Mucosa of rectum (tissue), 2 donors: Measurements from ENCODE around the gene ZC3H4.

Experiments used
- H3K27ac ChIP-seq, 2 donors: one replicate each; pipeline ENCODE4 v1.7.0; 2013; ENCODE audit warnings: inconsistent platforms in 2 of 2, low read depth in 2 of 2, low read length in 2 of 2
- H3K27me3 ChIP-seq, 2 donors: one replicate each; pipeline ENCODE4 v1.7.0; 2013; ENCODE audit warnings: low read length in 2 of 2; ENCODE audit not compliant: control insufficient read depth in 2 of 2, insufficient read depth in 2 of 2
- H3K36me3 ChIP-seq, 2 donors: one replicate each; pipeline ENCODE4 v1.7.0; 2013; ENCODE audit warnings: low read length in 2 of 2; ENCODE audit not compliant: control insufficient read depth in 2 of 2, insufficient read depth in 2 of 2
- H3K4me1 ChIP-seq, 2 donors: one replicate each; pipeline ENCODE4 v1.7.0; 2013; ENCODE audit warnings: low read length in 2 of 2, mild to moderate bottlenecking in 1 of 2; ENCODE audit not compliant: control insufficient read depth in 2 of 2, insufficient read depth in 2 of 2
- H3K4me3 ChIP-seq, 2 donors: one replicate each; pipeline ENCODE4 v1.7.0; 2013; ENCODE audit warnings: low read length in 2 of 2
- H3K9ac ChIP-seq, 2 donors: one replicate each; pipeline ENCODE4 v1.7.0; 2013; ENCODE audit warnings: low read length in 2 of 2, low read depth in 1 of 2, mild to moderate bottlenecking in 1 of 2
- H3K9me3 ChIP-seq, 2 donors: one replicate each; pipeline ENCODE4 v1.7.0; 2013; ENCODE audit warnings: low read length in 2 of 2; ENCODE audit not compliant: control insufficient read depth in 2 of 2
- donor health status: healthy.
- donor health status: Normal muscosa, but diverticular disease.

Gene ZC3H4

GRCh38 chr19:47122359-47123335 is 9.1 kb upstream of the ZC3H4 start:
- H3K9ac ChIP-seq = no peak overlapping the region
- H3K4me1 ChIP-seq = peaks cover 0 to 2% of the 10 kb centered on the region in 2 donors
- no peak overlapping the region for H3K27ac ChIP-seq
- H3K36me3 ChIP-seq = no peaks in the 10 kb centered on the region
- H3K27me3 ChIP-seq = no peaks in the 10 kb centered on the region
- H3K4me3 ChIP-seq = no peak overlapping the region
- no peaks in the 10 kb centered on the region for H3K9me3 ChIP-seq

- Histone ChIP-seq H3K9me3 (no peaks in the 10 kb centered on the region), H3K27ac (no peak overlapping the region), H3K27me3 (no peaks in the 10 kb centered on the region), H3K4me3 (no peak overlapping the region), H3K36me3 (no peaks in the 10 kb centered on the region), H3K4me1 (peaks cover 0 to 2% of the 10 kb centered on the region in 2 donors), H3K9ac (no peak overlapping the region)
Observed at GRCh38 chr19:47120470-47121067, 7.0 kb upstream of the ZC3H4 start.

- H3K4me1 ChIP-seq = peaks cover 17 to 19% of the 10 kb centered on the region in 2 donors
- H3K27ac ChIP-seq = peak overlapping the region; percentile 100
- no peaks in the 10 kb centered on the region for H3K27me3 ChIP-seq
- no peaks in the 10 kb centered on the region for H3K9me3 ChIP-seq
- peak overlapping the region; percentile 98 to 100 for H3K9ac ChIP-seq
- no peaks in the 10 kb centered on the region for H3K36me3 ChIP-seq
- peak overlapping the region; percentile 87 to 88 for H3K4me3 ChIP-seq
Observed at GRCh38 chr19:47113850-47114651, 475 bp upstream of the ZC3H4 start.

GRCh38 chr19:47112166-47112996 is 1.2 kb downstream of the ZC3H4 start:
- Histone ChIP-seq H3K27ac (peak overlapping the region; percentile 100), H3K9me3 (no peaks in the 10 kb centered on the region), H3K4me3 (peak overlapping the region; percentile 87 to 96), H3K9ac (peak overlapping the region; percentile 99 to 100), H3K4me1 (peaks cover 26 to 28% of the 10 kb centered on the region in 2 donors), H3K27me3 (no peaks in the 10 kb centered on the region), H3K36me3 (no peaks in the 10 kb centered on the region)

- Histone ChIP-seq H3K9me3 (no peaks in the 10 kb centered on the region), H3K4me1 (peaks cover 33 to 35% of the 10 kb centered on the region in 2 donors), H3K9ac (peak overlapping the region; percentile 99 to 100), H3K27ac (peak overlapping the region; percentile 100), H3K27me3 (no peaks in the 10 kb centered on the region), H3K36me3 (no peaks in the 10 kb centered on the region), H3K4me3 (peak overlapping the region; percentile 87 to 96)
Observed at GRCh38 chr19:47111682-47112165, 1.9 kb downstream of the ZC3H4 start.

GRCh38 chr19:47111006-47111621 is 2.5 kb downstream of the ZC3H4 start:
- H3K36me3 ChIP-seq = no peaks in the 10 kb centered on the region
- H3K27me3 ChIP-seq = no peaks in the 10 kb centered on the region
- peak overlapping the region; percentile 100 for H3K27ac ChIP-seq
- H3K9ac ChIP-seq = peak overlapping the region; percentile 99 to 100
- H3K4me3 ChIP-seq = peak overlapping the region; percentile 87 to 96
- H3K9me3 ChIP-seq = no peaks in the 10 kb centered on the region
- peaks cover 39 to 41% of the 10 kb centered on the region in 2 donors for H3K4me1 ChIP-seq

- Histone ChIP-seq H3K9ac (peak overlapping the region; percentile 99 to 100), H3K27me3 (no peaks in the 10 kb centered on the region), H3K36me3 (peaks cover 0 to 1% of the 10 kb centered on the region in 2 donors), H3K4me3 (peak overlapping the region; percentile 87 to 96), H3K27ac (peak overlapping the region; percentile 100), H3K9me3 (no peaks in the 10 kb centered on the region), H3K4me1 (peaks cover 42 to 45% of the 10 kb centered on the region in 2 donors)
Observed at GRCh38 chr19:47110521-47111005, 3.0 kb downstream of the ZC3H4 start.

GRCh38 chr19:47109541-47110375 is 3.8 kb downstream of the ZC3H4 start:
- H3K27me3 ChIP-seq = no peaks in the 10 kb centered on the region
- peak overlapping the region; percentile 100 for H3K27ac ChIP-seq
- H3K4me3 ChIP-seq = peak overlapping the region; percentile 87 to 96
- peak overlapping the region; percentile 99 to 100 for H3K9ac ChIP-seq
- peaks cover 42 to 45% of the 10 kb centered on the region in 2 donors for H3K4me1 ChIP-seq
- H3K9me3 ChIP-seq = no peaks in the 10 kb centered on the region
- peaks cover 4 to 5% of the 10 kb centered on the region in 2 donors for H3K36me3 ChIP-seq
